Fibroblast of the aortic adventitia (primary cell): ENCODE results near the gene TRAF1. TPM values are rescaled to one million over a fixed set of nuclear protein-coding genes. Genes with fewer than 3 reads are reported as not detected.
"Not testable (repeated sequence)": the region's sequence is repeated elsewhere in the genome, so short reads cannot be mapped to it uniquely, and the experiment has no call there.

Source experiments
- DNase-seq: peaks from one replicate; pipeline ENCODE4 v3.0.0-alpha.2; 2010; ENCODE audit warnings: low read depth
- H3K4me3 ChIP-seq: 2 replicates; pipeline ENCODE4 v1.5.1; 2011; ENCODE audit warnings: low read depth, mild to moderate bottlenecking, control low read depth, low read length, moderate library complexity
- CTCF ChIP-seq: IDR thresholded peaks from 2 replicates; pipeline ENCODE4 v1.5.1; 2011; ENCODE audit warnings: mild to moderate bottlenecking, low read length, control low read depth, inconsistent platforms; ENCODE audit not compliant: insufficient read depth
- total RNA-seq: library from RNA; depleted of rRNA; stranded (reverse); fragments of >200 nt; gene quantifications from 2 replicates; pipeline ENCODE4 v1.2.3, GENCODE V29; 2012; ENCODE audit warnings: low replicate concordance

The TRAF1 gene
- total RNA-seq: 1.8 and 8.5 TPM in 2 replicates

- DNase-seq: no peak
- TF ChIP-seq CTCF: no peak
- H3K4me3 ChIP-seq: peak within 1 kb of the TSS; percentile 22
These were observed at the start of gene TRAF1 for GRCh38 chr9:120926397-120926928. TRAF1 (minus strand) TSS chr9:120926796; CDS start chr9:120926075, 721 bp downstream.

- TF ChIP-seq CTCF: no peak
- DNase-seq: no peak
- H3K4me3 ChIP-seq: no peak overlapping the region
These were observed 48.3 kb upstream of the TRAF1 start for GRCh38 chr9:120974921-120975320.

GRCh38 chr9:120974181-120974580 lies 47.6 kb upstream of the TRAF1 start:
- no peak for TF ChIP-seq CTCF

GRCh38 chr9:120971938-120972337 lies 45.3 kb upstream of the TRAF1 start:
- no peak overlapping the region for H3K4me3 ChIP-seq
- DNase-seq: no peak
- TF ChIP-seq CTCF: no peak

More at GRCh38 chr9:120974181-120974580, 47.6 kb upstream of the TRAF1 start:
- H3K4me3 ChIP-seq: no peak overlapping the region
- DNase-seq: no peak

GRCh38 chr9:120971471-120971870 lies 44.9 kb upstream of the TRAF1 start:
- not testable (repeated sequence) for H3K4me3 ChIP-seq, DNase-seq

- no peak for TF ChIP-seq CTCF
- DNase-seq: peak; percentile 19
- no peak overlapping the region for H3K4me3 ChIP-seq
These were observed 43.6 kb upstream of the TRAF1 start for GRCh38 chr9:120970244-120970643.

GRCh38 chr9:120966013-120966369 lies 39.4 kb upstream of the TRAF1 start:
- no peak for TF ChIP-seq CTCF
- H3K4me3 ChIP-seq: no peak overlapping the region
- no peak for DNase-seq
